HT1080 (cell line): ENCODE data around the gene PTPRN2. TPM values are rescaled to one million over a fixed set of nuclear protein-coding genes. Genes with fewer than 3 reads are reported as not detected.
A peak's percentile ranks its signal among the peaks of the same experiment; 100 is the strongest.
"Not testable (repeated sequence)": the region's sequence is repeated elsewhere in the genome, so short reads cannot be mapped to it uniquely, and the experiment has no call there.

ENCODE experiments used
- DNase-seq: peaks from one replicate; pipeline ENCODE4 v3.0.0-alpha.2; 2015; ENCODE audit warnings: low read depth
- total RNA-seq: library from RNA; depleted of rRNA; stranded (reverse); fragments of >200 nt; shearing (Covaris generic); gene quantifications from 2 replicates; pipeline ENCODE4 v1.2.3, GENCODE V29; 2014

PTPRN2 gene
- total RNA-seq, 1 experiment from 2014 or later = 0.31 TPM

DNA sequence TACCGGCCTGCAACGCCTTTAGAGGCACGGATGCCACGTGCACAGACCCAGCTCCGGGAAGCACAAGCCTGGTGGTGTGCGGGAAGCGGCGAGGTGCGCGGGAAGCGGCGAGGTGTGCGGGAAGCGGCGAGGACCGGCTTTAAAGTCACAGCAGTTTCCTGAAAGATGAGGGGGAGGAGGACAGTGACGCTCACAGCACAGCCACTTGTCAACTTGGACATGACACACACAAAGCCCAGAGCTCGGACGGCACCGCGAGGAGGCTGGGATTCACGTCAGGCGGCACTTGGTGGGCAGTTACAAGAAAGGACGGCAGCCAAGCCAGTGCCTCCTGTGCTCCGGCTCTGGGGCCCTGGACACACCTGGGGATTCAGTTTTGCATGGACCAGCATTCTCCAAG lies 724.9 kb downstream of the PTPRN2 start:
- no peak for DNase-seq

GRCh38 chr7:157861551-157861950 lies 726.1 kb downstream of the PTPRN2 start:
- DNase-seq = no peak

DNA sequence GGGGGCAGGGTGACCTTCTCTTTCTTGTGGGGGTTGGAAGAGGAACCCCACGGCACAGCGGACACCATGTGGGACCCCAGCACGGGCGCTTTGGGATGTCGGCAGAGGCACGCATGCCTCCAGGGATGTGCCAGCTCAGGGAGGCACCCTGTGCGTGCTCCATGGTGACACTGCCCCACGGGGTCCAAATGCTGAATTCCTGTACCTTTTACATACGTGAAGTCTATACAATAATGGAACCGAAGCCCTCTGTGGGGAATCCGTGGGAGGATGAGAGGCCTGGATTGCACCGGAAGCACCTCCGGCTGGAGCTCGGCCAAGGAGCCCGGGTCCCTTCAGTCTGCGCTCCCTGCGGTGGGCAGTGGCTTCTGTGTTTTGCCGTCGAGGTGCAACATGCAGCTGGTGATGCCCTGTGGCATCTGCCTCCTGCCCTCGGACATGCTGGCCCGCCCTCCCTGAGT lies 726.6 kb downstream of the PTPRN2 start:
- no peak for DNase-seq

- no peak for DNase-seq
These were observed 727.2 kb downstream of the PTPRN2 start for GRCh38 chr7:157860406-157860805.

GRCh38 chr7:157859915-157860314 lies 727.7 kb downstream of the PTPRN2 start:
- DNase-seq = no peak

GRCh38 chr7:157857578-157858075 lies 730.0 kb downstream of the PTPRN2 start:
- DNase-seq = no peak

DNA sequence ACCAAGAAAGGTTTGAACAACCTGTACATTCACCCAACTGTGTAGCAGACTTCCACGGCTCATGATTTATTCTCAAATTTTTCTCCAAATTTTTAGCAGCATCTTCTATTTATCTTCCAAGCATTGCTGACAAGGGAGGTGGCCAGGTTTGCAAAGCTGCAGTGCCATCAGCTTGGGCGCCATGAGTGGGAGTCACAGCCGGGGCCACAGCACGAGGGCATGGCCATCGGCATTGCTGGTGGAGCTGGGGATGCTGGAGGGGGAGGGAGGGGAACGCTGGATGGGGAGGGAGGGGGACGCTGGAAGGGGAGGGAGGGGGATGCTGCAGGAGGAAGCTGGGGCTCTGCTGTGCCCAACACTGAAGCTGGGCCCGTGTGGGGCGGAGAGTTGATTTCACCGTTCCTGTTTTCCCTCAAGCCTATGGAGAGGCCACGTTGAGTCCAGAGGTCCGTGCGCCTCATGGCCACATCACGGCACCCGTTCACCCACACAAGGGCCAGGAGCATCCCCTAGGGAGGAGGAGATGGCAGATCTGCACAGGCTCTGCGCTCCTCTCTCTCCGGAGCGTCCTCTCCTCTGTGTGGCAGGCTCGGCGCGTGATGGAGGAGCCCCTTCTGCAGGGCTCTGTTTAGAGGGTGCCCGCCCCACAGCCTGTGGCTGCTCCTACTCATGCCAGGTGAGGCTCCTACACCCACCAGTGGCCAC lies 730.6 kb downstream of the PTPRN2 start:
- DNase-seq = no peak

- no peak for DNase-seq
These were observed 732.0 kb downstream of the PTPRN2 start for GRCh38 chr7:157855452-157856213.

DNA sequence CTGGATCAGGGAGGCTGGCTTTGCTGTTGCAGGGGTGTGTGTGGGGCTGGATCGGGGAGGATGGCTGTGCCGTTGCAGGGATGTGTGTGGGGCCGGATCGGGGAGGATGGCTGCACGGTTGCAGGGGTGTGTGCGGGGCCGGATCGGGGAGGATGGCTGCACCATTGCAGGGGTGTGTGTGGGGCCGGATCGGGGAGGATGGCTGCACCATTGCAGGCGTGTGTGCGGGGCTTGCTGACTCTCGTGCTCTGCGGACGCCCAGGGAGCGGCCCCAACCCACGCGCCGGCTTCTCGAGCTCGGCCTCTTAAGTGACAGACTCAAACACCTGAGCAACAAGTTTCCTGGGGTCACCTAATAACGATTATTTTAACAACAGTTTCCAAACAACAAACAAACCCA lies 732.6 kb downstream of the PTPRN2 start:
- DNase-seq = no peak

DNA sequence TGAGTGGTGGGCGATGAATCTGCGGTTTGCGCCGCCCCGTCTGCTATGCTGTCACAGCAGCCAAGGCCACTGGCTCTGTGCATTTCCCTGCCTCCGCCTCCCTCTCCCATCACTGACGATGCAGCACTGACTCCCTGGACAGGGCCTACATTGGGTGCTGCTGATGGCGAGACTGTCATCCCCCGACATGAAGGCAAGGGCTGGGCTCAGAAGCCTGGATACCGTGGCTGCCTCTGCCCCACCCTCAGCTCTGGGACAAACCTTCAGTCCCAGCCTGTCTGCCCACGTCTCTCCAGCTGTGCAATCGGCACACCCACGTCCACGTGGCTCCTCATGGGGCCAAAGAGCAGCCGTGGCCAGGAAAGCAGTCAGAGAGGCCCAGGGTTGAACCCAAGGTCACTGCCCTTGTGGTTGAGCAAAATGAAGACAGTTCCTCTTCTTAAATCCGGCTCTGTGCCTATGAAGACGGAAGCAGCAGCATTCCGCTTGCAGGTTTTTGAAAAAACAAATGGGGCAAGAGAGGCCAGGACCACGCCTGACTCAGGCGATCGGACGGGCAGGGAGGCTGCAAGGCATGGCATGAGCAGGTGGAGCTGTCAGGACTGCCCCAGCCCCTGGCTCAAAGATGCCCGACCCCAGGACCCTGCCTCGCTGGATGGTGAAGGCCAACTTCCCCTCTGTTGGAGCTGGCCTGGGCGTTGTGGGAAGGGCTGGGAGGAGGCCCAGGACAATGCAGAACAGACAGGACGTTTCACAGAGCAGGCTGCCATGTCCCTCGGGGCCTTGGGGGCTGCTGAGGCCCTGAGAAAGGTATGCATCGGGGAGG lies 733.3 kb downstream of the PTPRN2 start:
- DNase-seq = no peak

DNA sequence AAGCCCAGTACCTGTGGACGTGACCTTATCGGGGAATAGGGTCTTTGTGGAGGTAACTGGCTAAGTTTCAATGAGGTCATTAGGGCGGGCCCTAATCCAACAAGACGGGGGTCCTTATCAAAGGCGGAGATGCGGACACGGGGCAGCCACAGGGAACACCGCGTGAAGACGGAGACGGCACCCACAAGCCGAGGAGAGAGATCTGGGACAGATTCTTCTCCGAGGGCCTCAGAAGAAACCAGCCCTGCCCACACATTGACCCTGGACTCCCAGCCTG lies 733.9 kb downstream of the PTPRN2 start:
- DNase-seq = no peak

DNA sequence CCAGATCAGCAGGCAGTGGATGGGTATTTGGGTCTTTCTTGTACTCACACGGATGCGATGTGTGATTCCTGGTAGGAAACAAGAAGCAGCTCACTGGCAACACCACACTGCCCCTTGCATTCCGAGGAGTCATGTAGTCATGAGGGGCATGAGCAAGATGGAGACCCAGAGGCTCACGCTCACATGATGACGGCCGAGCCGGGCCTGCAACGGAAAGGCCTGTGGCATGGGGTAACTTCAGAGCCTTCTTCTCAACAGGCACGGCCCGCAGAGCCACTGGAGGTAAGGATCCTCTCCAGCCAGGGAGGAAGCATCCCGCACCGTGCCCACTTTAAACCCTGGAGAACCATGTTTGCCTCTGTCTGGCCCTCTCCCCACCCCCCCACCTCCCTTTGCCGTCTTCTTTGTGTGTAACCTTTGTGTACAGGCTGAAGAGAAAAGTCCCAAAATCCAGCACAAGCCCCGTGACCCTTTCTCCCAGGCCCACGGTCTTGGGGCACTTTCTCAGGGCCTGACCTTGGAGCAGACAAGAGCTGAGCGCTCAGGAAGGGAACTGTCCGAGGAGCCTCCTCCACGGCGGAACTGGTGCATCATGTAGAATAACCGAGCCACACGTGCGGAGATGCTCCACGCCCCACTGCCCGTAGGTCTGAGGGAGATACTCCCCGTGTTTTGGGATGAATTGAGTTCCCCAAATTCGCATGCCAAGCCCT lies 734.4 kb downstream of the PTPRN2 start:
- no peak for DNase-seq

DNA sequence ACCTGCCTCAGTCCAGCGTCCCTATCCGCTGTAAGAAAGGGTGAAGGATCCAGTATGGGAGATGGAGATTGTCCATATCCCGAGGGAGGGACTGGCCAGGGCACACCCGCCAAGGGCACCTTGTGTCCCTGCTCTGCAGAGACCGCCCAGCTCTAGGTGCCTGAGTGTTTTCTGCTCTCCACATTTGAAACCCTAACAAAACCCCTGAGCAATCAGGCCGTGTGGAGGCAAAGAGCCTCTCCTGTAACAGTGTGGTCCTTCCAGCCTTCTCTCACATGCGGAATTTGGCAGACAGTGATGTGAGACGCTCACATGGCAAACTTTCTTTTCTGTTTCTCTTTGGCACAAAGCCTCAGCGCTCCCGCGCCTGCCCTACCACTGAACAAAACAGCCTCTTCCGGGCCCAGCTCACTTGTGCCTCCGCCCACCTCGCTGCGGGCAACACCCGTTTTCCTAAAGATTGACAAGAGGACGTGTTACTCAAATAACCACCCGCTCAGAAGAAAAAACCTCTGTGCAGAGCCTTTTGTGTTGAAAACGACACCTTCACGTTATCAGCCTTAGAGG lies 736.0 kb downstream of the PTPRN2 start:
- DNase-seq = peak; percentile 11

GRCh38 chr7:157850481-157851444 lies 736.9 kb downstream of the PTPRN2 start:
- DNase-seq = no peak

- DNase-seq = no peak
These were observed 737.9 kb downstream of the PTPRN2 start for GRCh38 chr7:157849726-157850125.

GRCh38 chr7:157849341-157849596 lies 738.4 kb downstream of the PTPRN2 start:
- no peak for DNase-seq

DNA sequence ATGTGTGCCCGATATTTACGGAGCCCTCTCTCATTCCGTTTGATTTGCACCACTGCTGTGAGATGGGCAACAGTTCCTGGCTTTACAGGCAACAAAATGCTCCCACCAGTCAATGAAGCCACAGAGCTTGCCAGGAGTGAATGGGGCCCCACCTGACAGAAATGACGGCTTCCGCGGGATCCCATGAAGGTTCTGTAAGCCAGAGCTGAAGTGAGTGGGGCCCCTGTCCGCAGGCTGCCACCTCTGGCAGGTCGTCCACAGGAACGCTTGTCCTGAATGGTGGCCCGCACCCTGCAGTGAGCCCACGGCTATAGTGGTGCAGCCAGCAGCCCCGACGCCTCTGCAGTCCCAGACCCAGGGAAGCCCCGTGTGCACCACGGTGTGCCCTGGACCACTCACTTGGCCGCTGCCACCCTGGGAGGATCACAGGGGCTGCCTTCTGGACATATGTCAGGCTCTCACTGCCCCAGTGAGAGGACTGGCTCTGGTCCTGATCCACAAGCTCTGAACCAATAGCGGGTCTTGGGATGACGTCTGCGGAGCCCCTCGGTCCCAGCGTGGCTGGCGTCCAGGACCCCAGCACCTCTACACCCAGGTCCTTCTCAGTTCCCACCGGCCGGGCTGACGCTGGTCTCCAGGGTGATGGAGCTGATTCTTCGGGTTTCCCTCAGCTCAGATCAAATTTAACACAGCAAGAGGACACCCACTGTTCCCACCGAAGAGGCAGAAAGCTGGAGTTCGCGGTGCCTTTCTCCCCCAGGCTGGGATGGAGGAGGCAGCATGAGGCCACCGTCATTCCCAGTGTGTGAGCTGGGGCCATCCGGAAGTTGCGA lies 738.9 kb downstream of the PTPRN2 start:
- DNase-seq = no peak

DNA sequence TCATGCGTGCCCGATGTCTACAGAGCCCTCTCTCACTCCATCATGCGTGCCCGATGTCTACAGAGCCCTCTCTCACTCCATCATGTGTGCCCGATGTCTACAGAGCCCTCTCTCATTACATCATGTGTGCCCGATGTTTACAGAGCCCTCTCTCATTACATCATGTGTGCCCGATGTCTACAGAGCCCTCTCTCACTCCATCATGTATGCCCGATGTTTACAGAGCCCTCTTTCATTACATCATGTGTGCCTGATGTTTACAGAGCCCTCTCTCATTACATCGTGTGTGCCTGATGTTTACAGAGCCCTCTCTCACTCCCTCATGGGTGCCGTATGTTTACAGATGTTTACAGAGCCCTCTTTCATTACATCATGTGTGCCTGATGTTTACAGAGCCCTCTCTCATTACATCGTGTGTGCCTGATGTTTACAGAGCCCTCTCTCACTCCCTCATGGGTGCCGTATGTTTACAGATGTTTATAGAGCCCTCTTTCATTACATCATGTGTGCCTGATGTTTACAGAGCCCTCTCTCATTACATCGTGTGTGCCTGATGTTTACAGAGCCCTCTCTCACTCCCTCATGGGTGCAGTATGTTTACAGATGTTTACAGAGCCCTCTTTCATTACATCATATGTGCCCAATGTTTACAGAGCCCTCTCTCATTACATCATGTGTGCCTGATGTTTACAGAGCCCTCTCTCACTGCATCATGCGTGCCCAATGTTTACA lies 739.7 kb downstream of the PTPRN2 start:
- not testable (repeated sequence) for DNase-seq
